Measurements from ENCODE around the gene CD40. TPM values are rescaled to one million over a fixed set of nuclear protein-coding genes. Genes with fewer than 3 reads are reported as not detected.
A peak's percentile ranks its signal among the peaks of the same experiment; 100 is the strongest.

Gene CD40
- polyA plus RNA-seq, 3 donors = 5.8 to 6.5 (median 5.9) TPM

DNA sequence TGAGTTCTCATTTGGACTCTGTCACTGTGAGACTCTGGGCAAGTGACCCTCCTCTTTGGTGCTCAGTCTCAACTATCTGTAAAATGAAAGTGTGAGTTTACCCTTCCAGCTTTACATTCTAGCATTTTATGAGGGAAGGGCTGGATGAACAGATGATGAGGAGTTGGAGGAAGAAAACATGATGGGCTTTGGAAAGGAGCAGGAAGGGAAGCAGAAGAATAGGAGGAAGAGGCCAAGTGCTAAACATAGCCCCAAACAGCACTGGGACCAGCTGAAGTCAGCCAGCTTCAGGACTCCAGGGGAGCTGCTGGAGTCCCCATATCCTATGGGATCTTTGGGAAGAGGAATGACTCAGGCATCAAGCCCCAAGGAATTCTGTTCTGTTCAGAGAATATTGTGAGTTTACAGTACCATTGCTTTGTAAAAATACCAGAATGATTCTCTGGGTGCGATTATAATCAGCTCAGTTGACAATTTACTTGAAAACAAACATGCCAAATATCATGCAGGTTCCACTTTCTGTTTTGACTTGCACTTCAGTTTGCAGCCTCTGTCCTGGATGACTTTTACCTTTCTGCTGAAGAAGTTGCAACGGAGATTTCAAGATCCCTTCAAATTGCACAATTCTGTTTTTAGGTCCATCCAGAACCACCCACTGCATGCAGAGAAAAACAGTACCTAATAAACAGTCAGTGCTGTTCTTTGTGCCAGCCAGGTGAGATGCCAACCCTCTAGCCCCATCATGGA lies 3.2 kb downstream of the CD40 start:
- no peak for DNase-seq (ENCODE audit: low read depth in 3 of 3, low spot score in 2 of 3)

DNA sequence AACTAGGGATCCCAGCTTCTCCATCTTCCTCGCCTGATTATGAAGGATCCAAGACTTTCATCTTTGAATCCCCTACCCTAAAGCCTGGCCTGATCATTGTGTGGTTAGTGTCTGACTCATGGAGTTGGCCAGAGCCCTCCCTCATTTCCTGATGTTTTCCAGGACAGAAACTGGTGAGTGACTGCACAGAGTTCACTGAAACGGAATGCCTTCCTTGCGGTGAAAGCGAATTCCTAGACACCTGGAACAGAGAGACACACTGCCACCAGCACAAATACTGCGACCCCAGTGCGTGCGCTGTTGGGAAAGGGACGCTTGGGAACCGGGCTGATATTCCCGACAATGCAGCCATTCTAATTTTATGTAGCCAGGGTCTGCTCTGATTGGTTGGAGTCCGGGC lies 4.0 kb downstream of the CD40 start:
- no peak for DNase-seq (ENCODE audit: low read depth in 3 of 3, low spot score in 2 of 3)

DNA sequence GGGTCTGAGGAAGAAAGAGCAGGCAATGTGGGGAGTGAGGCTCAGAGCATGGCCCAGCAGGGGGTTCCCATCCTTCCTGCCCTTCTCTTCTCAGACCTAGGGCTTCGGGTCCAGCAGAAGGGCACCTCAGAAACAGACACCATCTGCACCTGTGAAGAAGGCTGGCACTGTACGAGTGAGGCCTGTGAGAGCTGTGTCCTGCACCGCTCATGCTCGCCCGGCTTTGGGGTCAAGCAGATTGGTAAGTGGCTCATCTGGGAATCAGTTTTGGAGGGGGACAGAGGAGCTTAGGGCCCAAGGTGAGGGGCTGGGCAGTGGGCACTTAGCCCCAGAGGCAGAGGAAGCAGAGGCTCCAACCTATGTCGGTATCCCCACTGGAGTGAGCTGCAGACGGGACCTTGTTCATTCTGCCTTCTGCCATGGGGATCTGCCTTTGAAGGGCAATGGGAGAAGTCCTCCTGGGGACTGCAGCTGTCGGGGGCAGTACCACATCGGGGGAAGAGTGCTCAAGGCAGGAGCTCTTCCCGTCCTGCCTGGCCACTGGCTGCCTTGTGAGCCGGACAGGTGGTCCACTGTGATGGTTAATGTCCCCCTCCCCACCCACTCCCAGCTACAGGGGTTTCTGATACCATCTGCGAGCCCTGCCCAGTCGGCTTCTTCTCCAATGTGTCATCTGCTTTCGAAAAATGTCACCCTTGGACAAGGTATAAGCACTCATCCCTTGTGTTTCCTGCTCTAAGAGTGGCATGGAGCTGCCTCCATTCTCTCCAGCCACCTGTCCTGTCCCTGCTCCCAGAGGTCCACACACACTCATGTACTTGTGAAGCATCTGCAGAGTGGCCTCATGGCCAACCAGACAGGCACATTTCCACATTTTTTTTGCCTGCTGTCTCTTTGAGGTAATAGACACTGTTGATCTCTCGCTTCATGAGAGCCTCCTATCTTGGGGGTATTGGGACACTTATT lies 4.7 kb downstream of the CD40 start:
- DNase-seq (ENCODE audit: low read depth in 3 of 3, low spot score in 2 of 3) = no peak

DNA sequence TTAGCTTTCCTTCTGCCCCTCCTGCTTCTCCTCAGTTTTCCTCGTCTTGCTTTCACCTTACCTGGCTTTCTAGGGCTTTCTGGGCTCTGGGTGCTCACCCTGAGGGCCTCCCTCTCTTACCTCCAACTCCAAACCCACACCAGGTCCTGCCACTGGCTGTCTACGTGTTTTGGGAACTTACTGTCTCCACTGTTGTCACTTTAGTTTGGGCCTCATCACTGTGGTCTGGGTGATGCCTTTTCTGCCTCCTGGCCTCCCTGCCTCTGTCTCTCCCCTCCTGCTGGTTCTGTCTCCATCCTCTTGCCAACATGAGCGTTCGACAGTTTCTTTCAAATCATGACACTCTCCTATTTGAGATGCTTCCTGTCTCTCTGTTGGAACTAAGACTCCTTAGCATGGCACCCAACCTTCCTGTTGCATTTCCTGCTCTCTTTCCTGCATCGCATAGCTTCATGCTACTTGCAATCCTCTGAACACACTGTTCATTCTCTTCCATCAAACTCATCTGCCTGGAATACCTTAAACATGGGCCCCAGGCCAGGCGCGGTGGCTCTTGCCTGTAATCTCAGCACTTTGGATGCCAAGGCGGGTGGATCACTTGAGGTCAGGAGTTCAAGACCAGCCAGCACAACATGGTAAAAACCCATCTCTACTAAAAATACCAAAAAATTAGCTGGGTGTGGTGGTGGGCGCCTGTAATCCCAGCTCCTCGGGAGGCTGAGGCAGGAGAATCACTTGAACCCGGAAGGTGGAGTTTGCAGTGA lies 5.5 kb downstream of the CD40 start:
- DNase-seq (ENCODE audit: low read depth in 3 of 3, low spot score in 2 of 3) = no peak

DNA sequence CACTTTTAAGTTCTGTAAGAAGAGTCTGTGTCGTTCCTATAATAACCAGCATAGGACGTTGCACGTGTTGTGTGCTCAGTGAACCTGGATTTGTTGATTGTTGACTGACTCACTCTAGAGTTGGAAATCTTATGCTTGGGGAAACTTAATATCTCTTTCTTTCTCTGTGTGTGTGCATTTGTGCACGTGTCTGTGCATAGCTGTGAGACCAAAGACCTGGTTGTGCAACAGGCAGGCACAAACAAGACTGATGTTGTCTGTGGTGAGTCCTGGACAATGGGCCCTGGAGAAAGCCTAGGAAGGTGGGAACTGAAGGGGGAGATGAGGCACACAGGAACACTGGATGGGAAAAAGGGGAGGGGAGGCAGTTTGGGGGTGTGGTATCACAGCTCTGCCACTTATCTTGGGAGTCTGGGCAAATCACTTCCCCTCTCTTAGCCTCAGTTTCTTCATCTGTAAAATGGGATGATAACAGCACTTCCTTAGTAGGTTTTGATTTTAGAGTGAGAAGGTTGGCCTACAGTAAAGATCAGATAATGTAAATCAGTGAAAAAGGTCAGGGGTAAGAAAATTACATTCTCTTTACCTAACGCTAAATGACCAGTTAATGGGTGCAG lies 8.4 kb downstream of the CD40 start:
- no peak for DNase-seq (ENCODE audit: low read depth in 3 of 3, low spot score in 2 of 3)

DNA sequence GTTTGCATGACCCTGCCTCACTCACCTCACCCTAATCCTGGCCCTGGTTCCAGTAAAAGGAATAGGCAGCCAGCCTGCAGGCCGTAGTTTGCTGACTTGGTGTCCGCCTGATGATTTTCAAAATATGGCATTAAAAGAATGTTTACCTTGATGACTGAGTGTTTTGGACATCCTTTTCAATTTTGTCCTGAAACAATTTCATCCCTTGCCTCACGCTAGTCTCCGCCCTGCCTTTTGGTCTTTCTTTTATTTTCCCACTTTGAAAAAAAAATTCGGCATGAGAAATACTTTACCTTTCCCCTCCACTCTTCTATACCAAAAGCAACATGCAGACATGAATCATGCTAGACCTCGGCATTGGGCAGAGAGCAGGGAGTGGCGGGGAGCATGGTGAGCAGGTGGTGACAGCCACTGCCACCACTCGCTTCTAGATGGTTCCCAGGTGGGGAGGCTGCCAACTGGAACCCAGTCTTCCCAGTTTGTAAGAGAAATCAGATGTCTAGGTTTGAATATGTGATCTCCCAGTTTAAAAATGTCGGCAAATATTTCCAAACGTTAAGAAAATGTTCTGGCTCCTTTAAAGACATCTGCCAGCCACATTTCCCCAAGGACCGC lies 9.4 kb downstream of the CD40 start:
- no peak for DNase-seq (ENCODE audit: low read depth in 3 of 3, low spot score in 2 of 3)

DNA sequence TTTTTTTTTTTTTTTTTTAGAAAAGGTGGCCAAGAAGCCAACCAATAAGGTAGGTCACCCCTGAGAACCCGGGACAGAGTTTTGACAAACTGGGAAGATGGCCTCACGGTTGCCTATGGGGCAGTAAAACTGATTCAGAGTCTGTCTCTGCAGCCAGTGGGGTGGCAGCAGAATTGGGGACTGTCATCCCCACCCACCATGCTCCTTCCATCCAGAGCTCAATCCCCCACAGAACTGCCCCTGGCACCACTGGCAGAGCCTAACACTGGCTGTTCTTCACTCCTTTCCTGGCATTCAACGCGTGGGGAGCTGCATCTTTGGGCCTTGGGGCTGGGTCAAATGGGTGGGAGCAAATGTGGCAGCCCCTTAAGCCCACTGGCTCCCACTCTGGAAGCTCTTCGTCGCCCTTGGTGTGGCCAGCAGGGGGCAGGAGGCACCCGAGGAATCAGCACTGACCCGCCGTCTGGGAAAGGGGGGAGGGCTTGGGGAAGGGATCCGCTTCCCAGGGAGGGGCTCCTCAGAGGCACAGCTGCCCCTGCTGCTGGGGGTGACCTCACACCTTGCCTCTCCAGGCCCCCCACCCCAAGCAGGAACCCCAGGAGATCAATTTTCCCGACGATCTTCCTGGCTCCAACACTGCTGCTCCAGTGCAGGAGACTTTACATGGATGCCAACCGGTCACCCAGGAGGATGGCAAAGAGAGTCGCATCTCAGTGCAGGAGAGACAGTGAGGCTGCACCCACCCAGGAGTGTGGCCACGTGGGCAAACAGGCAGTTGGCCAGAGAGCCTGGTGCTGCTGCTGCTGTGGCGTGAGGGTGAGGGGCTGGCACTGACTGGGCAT lies 10.4 kb downstream of the CD40 start:
- no peak for DNase-seq (ENCODE audit: low read depth in 3 of 3, low spot score in 2 of 3)

DNA sequence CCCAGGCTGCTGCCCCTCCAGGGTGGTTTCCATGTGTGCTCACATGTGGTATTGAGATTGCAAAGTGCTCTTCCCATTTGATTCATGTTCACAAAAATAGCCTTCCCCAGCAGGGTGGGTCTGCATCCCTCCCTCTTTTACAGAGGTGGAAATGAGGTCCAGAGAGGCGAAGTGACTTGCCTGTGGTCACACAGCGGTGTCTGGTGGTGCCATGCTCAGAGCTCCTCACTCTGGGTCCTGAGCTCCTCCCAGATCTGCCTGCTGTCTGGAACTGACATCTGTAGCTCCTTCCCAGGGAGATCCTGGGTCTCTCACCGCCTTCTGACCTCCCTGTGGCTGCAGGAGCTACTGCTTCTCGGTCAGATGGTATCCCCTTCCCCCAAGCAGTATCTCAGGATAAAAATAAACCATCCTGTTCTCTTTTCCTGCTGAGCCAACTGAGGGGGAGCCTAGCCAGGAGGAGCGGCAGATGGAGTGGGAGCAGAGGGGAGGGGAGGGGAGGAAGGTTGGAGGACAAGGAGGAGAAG lies 11.9 kb downstream of the CD40 start:
- no peak for DNase-seq (ENCODE audit: low read depth in 3 of 3, low spot score in 2 of 3)

DNA sequence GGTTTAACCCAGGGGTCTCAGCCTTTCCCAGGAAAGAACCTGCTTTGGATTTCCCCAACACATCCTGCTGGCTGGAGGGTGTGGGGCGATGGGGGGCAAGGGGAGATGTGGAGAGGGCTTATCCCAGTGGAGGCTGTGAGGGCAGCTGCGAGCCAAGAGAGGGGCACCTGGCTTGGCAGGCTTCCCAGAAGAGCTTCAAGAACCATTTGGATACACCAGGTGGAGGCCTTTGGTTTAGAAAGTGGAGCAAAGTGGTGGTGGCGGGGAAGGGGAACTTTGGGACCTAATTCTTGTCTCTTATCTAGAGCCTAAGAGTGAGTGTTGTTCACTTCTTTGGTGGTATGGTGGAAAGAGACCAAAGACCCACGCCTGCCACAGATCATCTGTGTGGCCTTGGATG lies 12.4 kb downstream of the CD40 start:
- DNase-seq (ENCODE audit: low read depth in 3 of 3, low spot score in 2 of 3) = no peak

DNA sequence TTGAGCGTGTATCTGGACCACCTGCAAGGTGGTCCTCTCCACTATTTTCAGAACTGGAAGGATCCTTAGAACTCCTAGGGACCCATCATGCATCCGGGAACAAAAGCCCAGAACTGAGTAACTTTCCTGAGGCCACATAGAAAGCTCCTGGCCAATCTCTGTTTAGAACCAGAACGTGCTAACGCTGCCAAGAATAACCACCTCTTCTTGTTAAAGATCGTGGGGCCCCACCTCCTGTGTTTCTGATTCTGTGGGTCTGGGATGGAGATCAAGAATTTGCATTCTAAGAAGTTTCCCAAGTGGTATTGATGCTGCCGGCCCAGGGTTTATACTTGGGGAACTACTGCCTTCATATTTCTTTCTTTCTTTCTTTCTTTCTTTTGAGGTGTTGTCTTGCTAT lies 13.3 kb downstream of the CD40 start:
- DNase-seq (ENCODE audit: low read depth in 3 of 3, low spot score in 2 of 3) = no peak

DNA sequence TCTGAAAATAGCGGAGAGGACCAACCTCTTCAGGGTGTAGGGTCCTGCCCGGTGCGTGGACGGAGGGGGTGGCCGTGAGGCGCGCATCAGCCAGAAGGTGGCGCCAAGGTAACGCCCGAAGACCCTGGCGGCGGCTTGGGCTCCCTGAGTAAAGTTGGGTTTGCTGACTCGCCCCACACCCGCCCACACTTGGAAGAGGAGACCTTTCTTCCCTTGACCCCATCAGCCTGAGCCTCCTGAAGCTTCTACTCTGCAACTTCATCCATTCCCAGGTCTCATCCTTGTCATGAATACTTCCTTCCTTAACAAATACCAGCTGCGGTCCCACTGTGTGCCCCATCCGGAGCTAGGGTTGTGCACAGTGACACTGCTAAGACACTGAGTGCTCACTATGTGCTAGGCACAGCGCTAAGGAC lies 14.6 kb downstream of the CD40 start:
- DNase-seq (ENCODE audit: low read depth in 3 of 3, low spot score in 2 of 3) = peak in 2 of 3 donors; percentile 27 to 33

DNA sequence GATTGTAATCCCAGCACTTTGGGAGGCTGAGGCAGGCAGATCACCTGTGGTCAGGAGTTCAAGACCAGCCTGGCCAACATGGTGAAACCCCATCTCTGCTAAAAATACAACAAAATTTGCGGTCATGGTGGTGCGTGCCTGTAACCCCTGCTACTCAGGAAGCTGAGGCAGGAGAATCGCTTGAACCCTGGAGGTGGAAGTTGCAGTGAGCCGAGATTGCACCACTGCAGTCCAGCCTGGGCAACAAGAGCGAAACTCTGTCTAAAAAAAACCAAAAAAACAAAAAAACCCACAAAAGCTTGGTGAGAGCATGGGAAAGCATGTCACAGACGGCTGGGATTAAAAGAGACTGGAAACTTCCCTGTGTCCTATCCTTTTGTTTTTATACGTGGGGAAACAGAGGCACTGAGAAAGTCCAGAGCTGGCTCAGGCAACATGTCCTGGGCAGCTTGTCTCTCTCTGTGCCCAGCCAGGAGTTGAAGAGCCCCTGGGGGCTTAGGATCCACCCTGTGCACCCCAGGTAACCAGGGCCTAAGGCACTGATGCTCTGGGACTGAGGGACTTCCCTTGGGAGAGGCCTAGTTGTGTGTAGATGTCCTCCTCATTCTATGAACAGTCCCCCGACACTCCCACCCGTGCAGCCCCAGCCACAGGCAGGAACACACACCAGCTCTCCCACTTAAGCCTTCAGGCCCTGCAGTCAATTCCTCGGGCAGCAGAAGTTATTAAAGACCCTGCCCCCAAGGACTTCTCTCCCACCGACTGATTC lies 16.0 kb downstream of the CD40 start:
- no peak for DNase-seq (ENCODE audit: low read depth in 3 of 3, low spot score in 2 of 3)

DNA sequence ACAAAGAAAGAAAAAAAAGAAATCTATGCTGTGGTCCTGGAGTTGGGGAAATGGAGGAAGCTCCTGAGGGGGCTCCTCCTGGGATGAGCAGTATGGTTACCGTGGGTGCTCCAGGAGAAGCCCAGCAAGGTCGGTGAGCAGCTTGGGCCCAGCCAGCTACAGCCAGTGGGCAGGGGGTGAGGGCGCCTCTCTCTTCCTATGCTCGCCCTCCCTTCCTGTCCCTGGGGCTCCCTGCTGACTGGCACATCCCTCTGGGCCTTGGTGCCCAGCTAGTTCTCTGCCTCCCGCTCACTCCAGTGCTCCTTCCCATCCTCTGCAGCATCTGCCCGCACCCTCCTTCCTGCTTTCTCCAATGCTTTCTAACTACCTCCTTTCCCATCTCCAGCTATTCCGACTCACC lies 16.6 kb downstream of the CD40 start:
- DNase-seq (ENCODE audit: low read depth in 3 of 3, low spot score in 2 of 3) = no peak

DNA sequence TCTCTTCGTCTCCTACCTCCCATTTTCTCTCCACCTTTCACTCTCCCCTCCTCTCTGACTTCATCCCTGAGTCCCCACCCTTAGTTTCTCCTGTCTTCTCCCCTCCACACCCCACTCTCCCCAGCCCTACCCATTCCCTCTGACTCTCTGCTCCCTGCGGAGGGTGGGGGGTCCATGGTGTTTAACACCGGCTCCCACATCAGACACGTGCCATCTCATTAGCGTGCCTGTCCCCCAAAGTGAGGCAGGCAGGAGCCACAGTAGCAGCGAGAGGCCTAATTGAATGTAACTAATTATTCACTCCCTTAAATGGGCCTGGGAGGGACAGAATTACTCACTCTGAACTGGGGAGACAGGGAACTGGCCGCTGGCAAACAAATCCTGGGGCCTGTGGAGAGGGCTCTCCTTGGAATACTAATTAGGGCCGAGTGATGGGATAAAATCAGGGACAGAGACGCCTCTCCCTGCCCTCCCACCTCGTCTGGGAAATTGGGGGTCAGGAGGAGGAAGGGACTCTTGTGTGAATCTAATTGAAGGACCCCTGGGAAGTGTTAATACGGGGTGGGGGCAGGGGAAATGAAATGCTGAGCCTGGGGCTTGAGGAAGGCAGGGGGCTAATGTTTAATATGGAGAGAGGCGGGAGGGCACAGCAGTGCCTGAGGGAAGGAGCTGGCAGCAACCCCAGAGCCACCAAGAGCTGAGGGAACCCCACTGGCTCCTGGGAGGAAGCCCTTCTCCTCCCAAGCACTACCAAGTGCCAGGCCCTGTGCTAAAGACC lies 17.9 kb downstream of the CD40 start:
- DNase-seq (ENCODE audit: low read depth in 3 of 3, low spot score in 2 of 3) = no peak

DNA sequence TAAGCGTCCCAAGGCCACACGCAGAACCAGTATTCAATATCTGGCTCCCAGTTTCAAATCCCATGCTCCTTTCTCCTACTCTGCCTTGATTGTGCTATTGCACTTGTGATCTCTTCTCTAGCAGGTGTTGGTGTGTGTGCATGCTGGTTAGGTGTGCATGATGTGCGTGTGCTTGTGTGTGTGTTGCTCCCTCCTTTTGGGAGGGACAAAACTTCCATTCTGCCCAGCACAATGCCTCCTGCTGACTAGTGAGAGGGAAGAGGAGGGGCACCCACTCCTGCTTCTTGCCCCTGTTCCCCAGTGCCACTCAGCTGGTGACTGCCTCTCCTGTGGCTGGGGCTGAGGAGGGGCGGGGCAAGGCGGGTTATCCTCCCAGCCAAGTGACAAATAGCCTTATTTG lies 19.7 kb downstream of the CD40 start:
- DNase-seq (ENCODE audit: low read depth in 3 of 3, low spot score in 2 of 3) = no peak

DNA sequence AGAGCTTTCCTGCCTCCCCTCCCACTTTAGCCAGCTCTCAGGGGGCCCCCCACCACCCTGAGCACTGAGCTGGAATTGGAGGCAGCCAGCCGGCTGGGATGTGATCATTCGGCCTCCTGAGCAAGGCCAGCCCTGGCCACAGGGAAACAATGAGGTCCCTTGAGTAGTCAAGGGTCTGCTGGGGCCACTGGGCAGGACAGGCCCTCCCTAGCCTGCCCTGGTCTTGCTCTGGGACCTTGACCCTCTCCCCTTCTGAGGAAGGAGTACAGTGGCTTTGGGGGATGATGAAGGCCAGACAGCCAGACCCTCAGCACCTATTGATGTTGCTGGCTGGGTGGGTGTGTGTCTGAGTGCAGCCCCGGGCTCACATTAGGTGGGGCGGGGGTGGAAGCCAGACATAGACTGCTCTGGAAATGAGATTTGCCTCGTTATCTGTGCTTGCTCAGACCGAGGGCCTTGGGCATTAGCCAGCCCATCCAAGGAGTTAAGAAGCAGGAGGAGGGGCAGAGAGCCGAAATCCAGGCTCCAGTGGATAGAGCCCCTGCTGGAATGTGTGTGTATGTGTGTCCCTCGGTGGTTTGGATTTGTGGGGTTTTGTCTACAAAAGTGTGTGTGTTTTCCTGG lies 21.3 kb downstream of the CD40 start:
- DNase-seq (ENCODE audit: low read depth in 3 of 3, low spot score in 2 of 3) = no peak

DNA sequence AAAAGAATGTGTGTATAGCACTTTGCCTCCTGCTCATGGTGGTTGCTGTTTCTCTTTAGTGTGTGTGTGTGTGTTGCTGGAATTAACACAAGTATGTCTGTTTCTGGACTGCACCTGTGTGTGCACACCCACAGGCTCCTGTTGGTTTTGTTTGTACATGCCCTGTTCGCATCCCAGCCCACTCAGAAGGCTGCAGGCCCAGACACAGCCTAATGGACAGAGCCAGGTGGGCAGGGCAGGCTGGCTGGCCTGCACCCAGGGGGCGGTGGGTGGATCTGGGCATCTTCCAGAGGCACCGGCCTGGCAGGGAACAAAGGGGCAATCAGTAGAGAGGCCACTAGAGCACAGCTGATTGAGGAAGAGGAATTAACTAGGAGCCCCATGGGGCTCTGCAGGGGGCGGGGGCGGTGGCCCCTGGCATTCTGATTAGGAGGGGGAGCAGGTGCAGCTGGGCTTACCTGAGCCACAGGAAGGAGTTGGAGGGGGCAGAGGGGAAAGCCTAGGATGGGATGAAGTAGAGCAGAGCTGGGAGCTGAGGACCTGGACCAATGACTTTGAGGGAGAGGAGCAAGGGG lies 21.9 kb downstream of the CD40 start:
- DNase-seq (ENCODE audit: low read depth in 3 of 3, low spot score in 2 of 3) = no peak

Measured in right renal cortex interstitium (tissue), 3 donors.